ENCODE results near the gene CCDC6. TPM values are rescaled to one million over a fixed set of nuclear protein-coding genes. Genes with fewer than 3 reads are reported as not detected.

CCDC6 gene
- total RNA-seq, 1 experiment from 2014 or later, result 54.9 TPM

DNA sequence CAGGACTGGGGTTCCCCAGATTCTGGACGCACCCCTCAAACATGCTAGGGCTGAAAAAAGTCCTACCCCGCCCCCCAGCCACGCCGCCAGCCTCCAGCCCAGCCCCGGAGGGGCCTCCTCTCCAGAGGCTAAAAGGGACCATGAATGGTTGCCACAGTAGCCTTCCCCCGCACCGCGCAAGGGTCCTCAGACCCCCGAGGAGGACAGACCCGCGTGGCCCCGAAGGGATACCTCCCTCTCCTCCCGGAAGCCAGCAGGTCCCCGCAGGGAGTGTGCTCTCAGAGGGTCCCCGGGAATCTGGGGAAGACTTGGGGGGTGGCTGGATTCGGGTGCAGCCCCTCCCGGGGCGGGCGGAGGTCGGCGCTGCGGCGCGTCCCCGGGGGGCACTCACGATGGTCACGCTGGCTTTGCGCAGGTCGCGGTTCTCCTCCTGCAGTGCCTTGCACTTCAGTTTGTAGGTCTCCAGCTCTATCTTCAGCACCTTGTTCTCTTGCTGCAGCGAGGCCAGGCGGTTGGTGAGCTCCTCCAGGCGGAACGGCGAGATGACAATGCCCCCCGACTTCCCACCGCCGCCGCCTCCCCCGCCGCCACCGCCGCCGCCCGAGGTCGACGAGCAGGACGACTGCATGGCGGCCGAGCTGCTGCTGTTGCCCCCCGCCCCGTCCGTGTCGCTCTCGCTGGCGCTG lies 482 bp downstream of the CCDC6 start:
- Histone ChIP-seq H3K4me1 (ENCODE audit: control insufficient read depth in 1 of 2, insufficient read depth in 2 of 2, low read length in 2 of 2) (peaks cover 19 to 39% of the 10 kb centered on the region in 2 experiments), H3K36me3 (ENCODE audit: control insufficient read depth in 1 of 2, insufficient read depth in 2 of 2, low read length in 2 of 2) (no peaks in the 10 kb centered on the region), H3K27ac (ENCODE audit: low read depth, low read length) (peak overlapping the region; percentile 66), H3K27me3 (ENCODE audit: insufficient read depth, low read length) (no peaks in the 10 kb centered on the region), H2AFZ (ENCODE audit: low read depth, low read length, poor library complexity, severe bottlenecking) (no peak overlapping the region), H3K4me2 (ENCODE audit: low read length) (peak overlapping the region; percentile 84), H3K79me2 (ENCODE audit: insufficient read depth, low read length) (peaks cover 53% of the 10 kb centered on the region), H4K20me1 (ENCODE audit: insufficient read depth) (peaks cover 5% of the 10 kb centered on the region; the same call in 1 of the 2 replicates), H3K9me2 (ENCODE audit: insufficient read depth) (no peaks in the 10 kb centered on the region), H3K9me3 (ENCODE audit: control insufficient read depth in 1 of 2, insufficient read depth in 1 of 2, low read depth in 1 of 2, low read length in 2 of 2) (no peaks in the 10 kb centered on the region), H3K9ac (ENCODE audit: low read length) (peak overlapping the region; percentile 91), H3K4me3 (replicated peaks in 1 of 2; ENCODE audit: low read depth in 1 of 2, low read length in 2 of 2) (peak overlapping the region; percentile 93 to 95)
- DNase-seq (ENCODE audit: low read depth, low spot score), result no peak
- ATAC-seq, result peak; percentile 1
- ChIA-PET POLR2A (interaction anchor here (0.6 to 1.8 kb wide), 4 partner anchors 10 to 75 kb away, joined by 3 read pairs; no protein-coding TSS in a partner anchor), CTCF (interaction anchor here (0.7 to 1.6 kb wide), 8 partner anchors 11 to 129 kb away, joined by 3 to 7 read pairs (median 4); no protein-coding TSS in a partner anchor), RAD21 (ENCODE audit: low non-redundant PET in 1 of 2, low total read pairs in 2 of 2, uncharacterized antibody in 2 of 2, unreplicated experiment in 2 of 2) (no interaction called here)
- intact Hi-C loops (cut with micrococcal nuclease), result loop anchor here (5.0 kb wide), 1 partner anchor 61 kb away; no protein-coding TSS in a partner anchor
- TF ChIP-seq FOSL1 (IDR thresholded peaks at IDR 0.05; ENCODE audit: low read depth) (no peak), JUND (IDR thresholded peaks at IDR 0.05) (no peak), ZFX (IDR thresholded peaks at IDR 0.05) (no peak), YY1 (IDR thresholded peaks at IDR 0.05; ENCODE audit: extremely low read depth, insufficient replicate concordance, low read depth, low read length) (no peak), ELF1 (IDR thresholded peaks at IDR 0.05; ENCODE audit: borderline replicate concordance, low read depth) (no peak), RAD21 (IDR thresholded peaks at IDR 0.05; ENCODE audit: low read depth) (no peak), SIN3A (IDR thresholded peaks at IDR 0.05; ENCODE audit: low read depth) (no peak), CEBPB (IDR thresholded peaks at IDR 0.05; ENCODE audit: low read depth) (no peak), POLR2A (IDR thresholded peaks at IDR 0.05; ENCODE audit: borderline replicate concordance, extremely low read depth, insufficient read depth, insufficient read length) (no peak)
- TF ChIP-seq, protein P1, sequence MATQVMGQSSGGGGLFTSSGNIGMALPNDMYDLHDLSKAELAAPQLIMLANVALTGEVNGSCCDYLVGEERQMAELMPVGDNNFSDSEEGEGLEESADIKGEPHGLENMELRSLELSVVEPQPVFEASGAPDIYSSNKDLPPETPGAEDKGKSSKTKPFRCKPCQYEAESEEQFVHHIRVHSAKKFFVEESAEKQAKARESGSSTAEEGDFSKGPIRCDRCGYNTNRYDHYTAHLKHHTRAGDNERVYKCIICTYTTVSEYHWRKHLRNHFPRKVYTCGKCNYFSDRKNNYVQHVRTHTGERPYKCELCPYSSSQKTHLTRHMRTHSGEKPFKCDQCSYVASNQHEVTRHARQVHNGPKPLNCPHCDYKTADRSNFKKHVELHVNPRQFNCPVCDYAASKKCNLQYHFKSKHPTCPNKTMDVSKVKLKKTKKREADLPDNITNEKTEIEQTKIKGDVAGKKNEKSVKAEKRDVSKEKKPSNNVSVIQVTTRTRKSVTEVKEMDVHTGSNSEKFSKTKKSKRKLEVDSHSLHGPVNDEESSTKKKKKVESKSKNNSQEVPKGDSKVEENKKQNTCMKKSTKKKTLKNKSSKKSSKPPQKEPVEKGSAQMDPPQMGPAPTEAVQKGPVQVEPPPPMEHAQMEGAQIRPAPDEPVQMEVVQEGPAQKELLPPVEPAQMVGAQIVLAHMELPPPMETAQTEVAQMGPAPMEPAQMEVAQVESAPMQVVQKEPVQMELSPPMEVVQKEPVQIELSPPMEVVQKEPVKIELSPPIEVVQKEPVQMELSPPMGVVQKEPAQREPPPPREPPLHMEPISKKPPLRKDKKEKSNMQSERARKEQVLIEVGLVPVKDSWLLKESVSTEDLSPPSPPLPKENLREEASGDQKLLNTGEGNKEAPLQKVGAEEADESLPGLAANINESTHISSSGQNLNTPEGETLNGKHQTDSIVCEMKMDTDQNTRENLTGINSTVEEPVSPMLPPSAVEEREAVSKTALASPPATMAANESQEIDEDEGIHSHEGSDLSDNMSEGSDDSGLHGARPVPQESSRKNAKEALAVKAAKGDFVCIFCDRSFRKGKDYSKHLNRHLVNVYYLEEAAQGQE (IDR thresholded peaks at IDR 0.05; ENCODE audit: low read depth), result no peak
- no TSS peak for BruUV-seq (replicated peaks)
